SK-N-SH (cell line): ENCODE results near the gene BAG5.

ENCODE experiments used
- CHD2 ChIP-seq: fragments of 150-350 bp; IDR thresholded peaks from 2 replicates; pipeline ENCODE4 v1.6.1; 2018; ENCODE audit warnings: low read length; ENCODE audit not compliant: partially characterized antibody
- EP300 ChIP-seq, 2 experiments: IDR thresholded peaks; 2 replicates each; pipeline versions ENCODE4 v1.4.0 to v1.6.1; 2012; ENCODE audit warnings: borderline replicate concordance in 1 of 2, low read depth in 1 of 2, low read length in 1 of 2
- JUND ChIP-seq: IDR thresholded peaks from 2 replicates; pipeline ENCODE4 v1.4.0; 2012
- POLR2AphosphoS5 ChIP-seq: IDR thresholded peaks from 2 replicates; pipeline ENCODE4 v1.6.1; 2012; ENCODE audit warnings: low read depth, low read length
- TEAD4 ChIP-seq: IDR thresholded peaks from 2 replicates; pipeline ENCODE4 v1.4.0; 2012; ENCODE audit warnings: mild to moderate bottlenecking, borderline replicate concordance; ENCODE audit not compliant: insufficient read depth
- YY1 ChIP-seq: IDR thresholded peaks from 2 replicates; pipeline ENCODE4 v1.4.0; 2012; ENCODE audit warnings: low read depth, mild to moderate bottlenecking
- TF ChIP-seq, protein P1 (sequence below): fragments of 200-600 bp; sonication (generic); IDR thresholded peaks from 2 replicates; pipeline ENCODE4 v1.6.1; 2017; ENCODE audit warnings: antibody characterized with exemption, mild to moderate bottlenecking, moderate library complexity
- TF ChIP-seq, protein P2 (sequence below): IDR thresholded peaks from 2 replicates; pipeline ENCODE4; 2012
- TF ChIP-seq, protein P3 (sequence below): IDR thresholded peaks from 2 replicates; pipeline ENCODE4 v1.6.1; 2012; ENCODE audit warnings: mild to moderate bottlenecking, low read depth, low read length, moderate library complexity

DNA sequence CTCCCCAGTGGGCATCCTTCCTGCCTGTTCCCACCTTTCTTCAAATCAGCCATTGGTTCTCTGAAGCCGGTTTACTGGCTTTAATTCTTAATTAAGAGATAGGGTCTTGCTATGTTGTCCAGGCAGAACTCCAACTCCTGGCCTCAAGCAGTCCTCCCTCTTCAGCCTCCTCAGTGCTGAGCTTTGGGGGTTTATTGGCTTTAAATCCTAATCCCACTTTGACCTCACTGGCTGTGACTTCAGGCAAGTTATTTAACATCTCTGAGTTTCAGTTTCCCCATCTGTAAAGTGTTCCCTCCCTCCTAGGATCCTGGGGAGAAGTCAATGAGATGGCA, 35.6 kb downstream of the BAG5 start:
- TF ChIP-seq, protein P1, sequence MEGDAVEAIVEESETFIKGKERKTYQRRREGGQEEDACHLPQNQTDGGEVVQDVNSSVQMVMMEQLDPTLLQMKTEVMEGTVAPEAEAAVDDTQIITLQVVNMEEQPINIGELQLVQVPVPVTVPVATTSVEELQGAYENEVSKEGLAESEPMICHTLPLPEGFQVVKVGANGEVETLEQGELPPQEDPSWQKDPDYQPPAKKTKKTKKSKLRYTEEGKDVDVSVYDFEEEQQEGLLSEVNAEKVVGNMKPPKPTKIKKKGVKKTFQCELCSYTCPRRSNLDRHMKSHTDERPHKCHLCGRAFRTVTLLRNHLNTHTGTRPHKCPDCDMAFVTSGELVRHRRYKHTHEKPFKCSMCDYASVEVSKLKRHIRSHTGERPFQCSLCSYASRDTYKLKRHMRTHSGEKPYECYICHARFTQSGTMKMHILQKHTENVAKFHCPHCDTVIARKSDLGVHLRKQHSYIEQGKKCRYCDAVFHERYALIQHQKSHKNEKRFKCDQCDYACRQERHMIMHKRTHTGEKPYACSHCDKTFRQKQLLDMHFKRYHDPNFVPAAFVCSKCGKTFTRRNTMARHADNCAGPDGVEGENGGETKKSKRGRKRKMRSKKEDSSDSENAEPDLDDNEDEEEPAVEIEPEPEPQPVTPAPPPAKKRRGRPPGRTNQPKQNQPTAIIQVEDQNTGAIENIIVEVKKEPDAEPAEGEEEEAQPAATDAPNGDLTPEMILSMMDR, result no peak
- TF ChIP-seq TEAD4 (no peak), EP300 (IDR thresholded peaks at IDR 0.05; ENCODE audit: borderline replicate concordance in 1 of 2, low read depth in 1 of 2, low read length in 1 of 2) (no peak), POLR2AphosphoS5 (no peak), JUND (no peak), CHD2 (no peak), YY1 (no peak)
- TF ChIP-seq, protein P2, sequence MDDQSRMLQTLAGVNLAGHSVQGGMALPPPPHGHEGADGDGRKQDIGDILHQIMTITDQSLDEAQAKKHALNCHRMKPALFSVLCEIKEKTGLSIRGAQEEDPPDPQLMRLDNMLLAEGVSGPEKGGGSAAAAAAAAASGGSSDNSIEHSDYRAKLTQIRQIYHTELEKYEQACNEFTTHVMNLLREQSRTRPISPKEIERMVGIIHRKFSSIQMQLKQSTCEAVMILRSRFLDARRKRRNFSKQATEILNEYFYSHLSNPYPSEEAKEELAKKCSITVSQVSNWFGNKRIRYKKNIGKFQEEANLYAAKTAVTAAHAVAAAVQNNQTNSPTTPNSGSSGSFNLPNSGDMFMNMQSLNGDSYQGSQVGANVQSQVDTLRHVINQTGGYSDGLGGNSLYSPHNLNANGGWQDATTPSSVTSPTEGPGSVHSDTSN, result no peak
- TF ChIP-seq, protein P3, sequence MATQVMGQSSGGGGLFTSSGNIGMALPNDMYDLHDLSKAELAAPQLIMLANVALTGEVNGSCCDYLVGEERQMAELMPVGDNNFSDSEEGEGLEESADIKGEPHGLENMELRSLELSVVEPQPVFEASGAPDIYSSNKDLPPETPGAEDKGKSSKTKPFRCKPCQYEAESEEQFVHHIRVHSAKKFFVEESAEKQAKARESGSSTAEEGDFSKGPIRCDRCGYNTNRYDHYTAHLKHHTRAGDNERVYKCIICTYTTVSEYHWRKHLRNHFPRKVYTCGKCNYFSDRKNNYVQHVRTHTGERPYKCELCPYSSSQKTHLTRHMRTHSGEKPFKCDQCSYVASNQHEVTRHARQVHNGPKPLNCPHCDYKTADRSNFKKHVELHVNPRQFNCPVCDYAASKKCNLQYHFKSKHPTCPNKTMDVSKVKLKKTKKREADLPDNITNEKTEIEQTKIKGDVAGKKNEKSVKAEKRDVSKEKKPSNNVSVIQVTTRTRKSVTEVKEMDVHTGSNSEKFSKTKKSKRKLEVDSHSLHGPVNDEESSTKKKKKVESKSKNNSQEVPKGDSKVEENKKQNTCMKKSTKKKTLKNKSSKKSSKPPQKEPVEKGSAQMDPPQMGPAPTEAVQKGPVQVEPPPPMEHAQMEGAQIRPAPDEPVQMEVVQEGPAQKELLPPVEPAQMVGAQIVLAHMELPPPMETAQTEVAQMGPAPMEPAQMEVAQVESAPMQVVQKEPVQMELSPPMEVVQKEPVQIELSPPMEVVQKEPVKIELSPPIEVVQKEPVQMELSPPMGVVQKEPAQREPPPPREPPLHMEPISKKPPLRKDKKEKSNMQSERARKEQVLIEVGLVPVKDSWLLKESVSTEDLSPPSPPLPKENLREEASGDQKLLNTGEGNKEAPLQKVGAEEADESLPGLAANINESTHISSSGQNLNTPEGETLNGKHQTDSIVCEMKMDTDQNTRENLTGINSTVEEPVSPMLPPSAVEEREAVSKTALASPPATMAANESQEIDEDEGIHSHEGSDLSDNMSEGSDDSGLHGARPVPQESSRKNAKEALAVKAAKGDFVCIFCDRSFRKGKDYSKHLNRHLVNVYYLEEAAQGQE, result no peak
